Neutrophil (primary cell): ENCODE results near the gene NUTM1.
"Not testable (repeated sequence)": the region's sequence is repeated elsewhere in the genome, so short reads cannot be mapped to it uniquely, and the experiment has no call there.

ENCODE experiments used
- H3K27ac ChIP-seq: fragments of 200-600 bp; sonication (generic); 2 replicates; pipeline ENCODE4 v1.5.1; 2016; ENCODE audit warnings: mild to moderate bottlenecking, moderate library complexity
- H3K27me3 ChIP-seq: fragments of 200-600 bp; sonication (generic); 2 replicates; pipeline ENCODE4 v1.6.0; 2016; ENCODE audit warnings: mild to moderate bottlenecking
- H3K36me3 ChIP-seq: fragments of 200-600 bp; sonication (generic); 2 replicates; pipeline ENCODE4 v1.5.1; 2017
- H3K4me1 ChIP-seq, 2 experiments: fragments of 200-600 bp in 1 of 2; sonication (generic) in 1 of 2; 1 replicate in 1 of 2; 2 replicates in 1 of 2; pipeline versions ENCODE4 v1.5.1 to v1.6.1; 2013 to 2016; ENCODE audit warnings: low read depth in 1 of 2, low read length in 1 of 2, mild to moderate bottlenecking in 1 of 2, moderate library complexity in 1 of 2; ENCODE audit not compliant: control insufficient read depth in 1 of 2, insufficient read depth in 1 of 2
- H3K4me3 ChIP-seq, 2 experiments: fragments of 200-600 bp in 1 of 2; sonication (generic) in 1 of 2; 1 replicate in 1 of 2; 2 replicates in 1 of 2; pipeline ENCODE4 v1.5.1; 2013 to 2016; ENCODE audit warnings: low read depth in 1 of 2, low read length in 1 of 2, mild to moderate bottlenecking in 1 of 2, moderate library complexity in 1 of 2
- H3K9me3 ChIP-seq: fragments of 200-600 bp; sonication (generic); 2 replicates; pipeline ENCODE4 v1.5.1; 2016
- TF ChIP-seq, protein P1 (sequence below): fragments of 200-600 bp; sonication (generic); IDR thresholded peaks from 2 replicates; pipeline ENCODE4 v1.5.1; 2016; ENCODE audit warnings: antibody characterized with exemption

The NUTM1 gene

DNA sequence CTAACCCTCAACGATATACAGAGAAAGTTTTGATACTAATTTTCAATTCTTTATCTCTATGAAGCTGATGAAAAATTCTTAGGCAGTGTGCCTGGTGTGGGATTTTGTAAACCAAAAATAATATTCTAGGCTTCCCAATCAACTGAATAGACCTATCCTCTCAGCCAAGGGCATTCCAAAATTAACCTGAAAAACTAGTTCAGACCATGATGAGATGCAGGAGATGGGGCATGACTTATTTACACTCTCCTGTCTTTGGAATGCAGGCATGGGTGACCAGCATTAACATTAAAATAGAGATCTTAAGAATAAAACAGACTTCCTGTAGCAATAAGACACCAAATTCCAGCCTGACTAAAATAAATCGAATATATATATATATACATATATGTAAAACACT, 31.7 kb downstream of the NUTM1 start:
- TF ChIP-seq, protein P1, sequence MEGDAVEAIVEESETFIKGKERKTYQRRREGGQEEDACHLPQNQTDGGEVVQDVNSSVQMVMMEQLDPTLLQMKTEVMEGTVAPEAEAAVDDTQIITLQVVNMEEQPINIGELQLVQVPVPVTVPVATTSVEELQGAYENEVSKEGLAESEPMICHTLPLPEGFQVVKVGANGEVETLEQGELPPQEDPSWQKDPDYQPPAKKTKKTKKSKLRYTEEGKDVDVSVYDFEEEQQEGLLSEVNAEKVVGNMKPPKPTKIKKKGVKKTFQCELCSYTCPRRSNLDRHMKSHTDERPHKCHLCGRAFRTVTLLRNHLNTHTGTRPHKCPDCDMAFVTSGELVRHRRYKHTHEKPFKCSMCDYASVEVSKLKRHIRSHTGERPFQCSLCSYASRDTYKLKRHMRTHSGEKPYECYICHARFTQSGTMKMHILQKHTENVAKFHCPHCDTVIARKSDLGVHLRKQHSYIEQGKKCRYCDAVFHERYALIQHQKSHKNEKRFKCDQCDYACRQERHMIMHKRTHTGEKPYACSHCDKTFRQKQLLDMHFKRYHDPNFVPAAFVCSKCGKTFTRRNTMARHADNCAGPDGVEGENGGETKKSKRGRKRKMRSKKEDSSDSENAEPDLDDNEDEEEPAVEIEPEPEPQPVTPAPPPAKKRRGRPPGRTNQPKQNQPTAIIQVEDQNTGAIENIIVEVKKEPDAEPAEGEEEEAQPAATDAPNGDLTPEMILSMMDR = no peak
- Histone ChIP-seq H3K9me3 (no peaks in the 10 kb centered on the region), H3K36me3 (no peaks in the 10 kb centered on the region), H3K4me3 (no peak overlapping the region), H3K4me1 (no peaks in the 10 kb centered on the region), H3K27me3 (no peaks in the 10 kb centered on the region), H3K27ac (no peak overlapping the region)

DNA sequence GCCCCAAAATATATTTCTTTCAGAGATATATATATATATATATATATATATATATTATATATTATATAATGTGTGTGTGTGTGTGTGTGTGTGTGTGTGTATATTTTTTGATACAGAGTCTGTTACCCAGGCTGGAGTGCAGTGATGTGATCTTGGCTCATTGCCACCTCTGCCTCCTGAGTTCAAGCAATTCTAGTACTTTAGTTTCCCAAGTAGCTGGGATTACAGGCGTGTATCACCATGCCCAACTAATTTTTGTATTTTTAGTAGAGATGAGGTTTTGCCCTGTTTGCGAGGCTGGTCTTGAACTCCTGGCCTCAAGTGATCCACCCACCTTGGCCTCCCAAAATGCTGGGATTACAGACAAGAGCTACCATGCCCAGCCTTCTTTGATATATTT, 32.4 kb downstream of the NUTM1 start:
- not testable (repeated sequence) for H3K4me3 ChIP-seq, H3K4me1 ChIP-seq, H3K27ac ChIP-seq, H3K36me3 ChIP-seq, H3K9me3 ChIP-seq, H3K27me3 ChIP-seq

DNA sequence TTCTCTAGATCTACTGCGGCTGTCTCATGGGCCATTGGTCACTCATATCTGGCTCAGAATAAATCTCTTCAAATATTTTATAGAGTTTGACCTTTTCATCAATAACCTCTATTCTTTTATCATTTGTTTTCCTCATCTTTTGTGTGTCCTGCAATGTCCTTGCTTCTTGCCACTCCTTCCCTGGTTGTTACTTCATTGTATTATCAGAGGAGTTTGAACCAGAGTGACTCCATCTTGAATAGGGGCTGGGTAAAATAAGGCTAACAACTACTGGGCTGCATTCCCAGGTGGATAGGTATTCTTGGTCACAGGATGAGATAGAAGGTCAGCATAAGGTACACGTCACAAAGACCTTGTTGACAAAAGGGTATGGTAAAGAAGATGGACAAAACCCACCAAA, 33.7 kb downstream of the NUTM1 start:
- TF ChIP-seq, protein P1 = no peak
- no peaks in the 10 kb centered on the region for H3K27me3 ChIP-seq
- no peaks in the 10 kb centered on the region for H3K9me3 ChIP-seq
- no peaks in the 10 kb centered on the region for H3K36me3 ChIP-seq
- H3K27ac ChIP-seq = no peak overlapping the region
- no peak overlapping the region for H3K4me3 ChIP-seq
- H3K4me1 ChIP-seq = no peaks in the 10 kb centered on the region

DNA sequence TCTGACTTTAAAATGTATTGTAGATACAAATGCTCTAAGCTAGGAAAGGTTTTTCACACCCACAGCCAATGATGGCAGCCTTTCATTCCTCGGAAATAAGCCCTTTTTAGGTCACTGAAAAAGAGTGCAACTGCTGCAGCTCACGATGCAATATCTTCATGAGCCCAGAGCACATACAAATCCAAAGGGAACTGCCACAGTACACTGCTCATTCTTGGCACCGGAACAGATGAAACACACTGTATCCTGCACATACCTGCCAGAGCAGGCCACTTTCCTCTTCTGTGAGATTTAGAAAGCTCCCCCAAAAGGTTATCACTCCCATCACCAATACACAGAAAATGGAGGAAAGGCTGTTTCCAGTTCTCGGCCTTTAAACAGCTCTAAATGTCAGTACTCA, 37.4 kb downstream of the NUTM1 start:
- not testable (repeated sequence) for H3K36me3 ChIP-seq, H3K4me1 ChIP-seq, H3K9me3 ChIP-seq, H3K4me3 ChIP-seq, H3K27ac ChIP-seq, H3K27me3 ChIP-seq

DNA sequence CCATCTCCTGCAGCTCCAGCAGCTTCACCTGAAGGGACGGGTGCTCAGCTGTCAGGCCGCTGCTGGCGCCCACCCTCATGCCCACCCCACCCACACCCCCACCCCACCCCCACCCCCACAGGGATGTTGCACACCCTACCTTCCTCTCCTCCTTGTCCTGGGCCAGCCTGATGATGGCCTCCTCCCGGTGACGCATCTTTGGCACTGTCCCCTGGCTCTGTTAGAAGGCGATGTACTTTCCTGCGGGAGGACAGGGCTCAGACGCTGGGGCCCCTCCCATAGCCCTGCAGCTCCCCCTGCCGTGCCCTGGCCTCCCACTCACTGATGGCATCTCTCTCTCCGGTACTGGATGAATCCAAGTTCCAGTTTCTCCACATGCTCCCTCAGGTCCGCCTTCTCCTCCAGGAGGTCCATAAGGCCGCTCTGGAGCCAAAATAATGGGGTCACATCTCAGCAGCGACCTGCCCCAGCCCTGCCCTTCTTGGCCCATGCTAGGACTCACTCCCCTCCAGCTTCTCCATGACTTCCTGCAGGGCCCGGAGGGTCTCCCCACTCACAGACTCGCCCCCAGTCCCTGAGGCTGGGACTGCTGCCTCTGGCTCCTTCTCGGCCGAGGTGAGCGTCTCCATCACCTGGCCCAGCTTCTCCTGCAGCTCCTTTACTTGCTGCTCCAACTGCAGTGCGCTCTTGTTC, 38.9 kb downstream of the NUTM1 start:
- H3K27ac ChIP-seq, H3K4me1 ChIP-seq, H3K9me3 ChIP-seq, H3K27me3 ChIP-seq, H3K36me3 ChIP-seq, H3K4me3 ChIP-seq: not testable (repeated sequence)

DNA sequence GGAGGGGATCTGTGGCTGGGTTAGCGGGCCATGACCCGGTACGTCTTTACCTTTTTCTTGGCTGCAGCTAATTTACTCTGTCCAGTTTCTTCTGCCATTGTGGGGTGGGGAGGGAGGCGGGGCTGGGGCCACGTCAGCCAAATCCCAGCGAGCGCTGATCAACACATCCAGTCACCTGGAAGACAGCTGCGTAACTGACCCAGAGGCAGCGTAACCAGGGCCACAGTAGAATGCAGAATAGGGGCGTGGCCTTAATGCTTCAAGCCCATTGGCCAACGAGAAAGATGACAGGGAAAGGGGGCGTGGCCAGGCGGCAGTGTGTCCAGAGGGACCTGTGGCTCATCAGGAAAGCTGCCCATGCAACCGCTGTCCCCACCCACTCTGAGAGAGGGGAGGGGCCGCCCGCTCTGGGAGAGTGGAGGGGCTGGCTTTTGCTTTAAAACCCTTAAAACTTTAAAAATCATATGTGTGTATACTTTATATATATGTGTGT, 46.5 kb downstream of the NUTM1 start:
- H3K4me1 ChIP-seq, H3K9me3 ChIP-seq, H3K27ac ChIP-seq, H3K36me3 ChIP-seq, H3K27me3 ChIP-seq, H3K4me3 ChIP-seq: not testable (repeated sequence)

DNA sequence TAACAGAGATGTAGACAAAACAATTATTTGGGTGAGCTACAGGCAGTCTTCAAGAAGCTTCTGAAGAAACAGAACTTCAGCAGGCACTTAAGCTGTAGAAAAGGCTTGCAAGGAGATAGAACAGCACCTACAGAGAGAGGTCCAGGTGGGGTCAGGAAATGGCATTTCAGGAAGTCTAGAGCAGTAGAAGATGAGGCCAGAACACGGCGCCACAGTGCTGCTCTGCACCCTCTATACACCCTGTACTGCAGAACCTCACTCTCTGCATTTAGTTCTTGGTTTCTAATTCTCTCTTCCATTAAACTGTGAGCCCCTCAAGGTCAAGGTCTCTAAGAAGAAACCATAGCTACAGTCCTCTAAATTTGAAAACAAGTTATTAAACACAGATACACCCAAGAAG, 49.9 kb downstream of the NUTM1 start:
- H3K4me1 ChIP-seq, H3K9me3 ChIP-seq, H3K36me3 ChIP-seq, H3K4me3 ChIP-seq, H3K27me3 ChIP-seq, H3K27ac ChIP-seq: not testable (repeated sequence)

DNA sequence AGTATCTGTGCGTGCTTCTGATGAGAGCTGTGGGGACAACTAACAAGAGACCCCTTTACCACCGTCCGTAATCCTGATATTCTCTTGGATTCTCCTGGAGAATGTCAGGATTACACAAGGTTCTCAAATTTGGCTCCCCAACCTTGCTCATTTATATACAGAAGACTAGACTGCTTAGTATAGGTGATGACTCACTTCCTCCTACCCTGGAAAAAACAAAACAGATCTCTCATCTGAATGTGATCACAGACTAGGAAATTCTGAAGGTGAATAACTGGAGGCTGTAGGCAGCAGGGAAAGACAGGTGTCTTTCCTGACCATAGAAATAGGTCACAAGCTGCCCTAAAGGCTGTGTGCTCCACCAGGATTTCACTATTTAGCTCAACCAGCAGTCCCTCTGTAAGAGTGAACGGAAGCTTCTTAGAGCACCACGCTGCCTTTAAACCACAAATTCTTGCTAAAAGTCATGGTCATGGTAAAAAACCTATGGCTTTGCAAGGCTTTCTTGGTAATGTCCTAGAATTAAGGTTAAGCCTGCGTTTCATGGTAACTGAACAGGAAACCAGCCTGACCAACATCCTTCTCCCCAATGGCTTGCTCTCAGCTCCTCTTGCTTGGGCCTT, 54.6 kb downstream of the NUTM1 start:
- H3K4me3 ChIP-seq, H3K36me3 ChIP-seq, H3K27me3 ChIP-seq, H3K9me3 ChIP-seq, H3K27ac ChIP-seq, H3K4me1 ChIP-seq: not testable (repeated sequence)

DNA sequence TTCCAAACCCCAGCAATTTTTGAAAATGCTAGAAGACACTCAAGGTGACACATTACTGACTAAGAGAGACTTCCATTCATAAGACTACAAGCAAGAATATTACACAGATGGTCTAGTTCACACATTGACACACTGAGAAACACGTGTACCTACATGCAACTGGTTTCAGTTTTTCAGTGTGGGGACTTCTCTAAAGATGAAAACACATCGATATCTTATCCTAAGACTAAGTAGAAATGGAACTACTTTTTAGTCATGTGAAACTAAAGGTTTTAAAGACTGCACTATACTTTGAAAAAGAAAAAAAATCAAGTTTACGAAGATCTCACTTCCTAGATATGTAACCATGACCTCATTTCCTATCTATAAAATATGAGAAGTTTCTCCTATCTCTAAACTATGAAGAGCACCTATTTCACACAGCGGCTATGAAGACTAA, 60.1 kb downstream of the NUTM1 start:
- H3K9me3 ChIP-seq, H3K36me3 ChIP-seq, H3K27ac ChIP-seq, H3K27me3 ChIP-seq, H3K4me1 ChIP-seq, H3K4me3 ChIP-seq: not testable (repeated sequence)

DNA sequence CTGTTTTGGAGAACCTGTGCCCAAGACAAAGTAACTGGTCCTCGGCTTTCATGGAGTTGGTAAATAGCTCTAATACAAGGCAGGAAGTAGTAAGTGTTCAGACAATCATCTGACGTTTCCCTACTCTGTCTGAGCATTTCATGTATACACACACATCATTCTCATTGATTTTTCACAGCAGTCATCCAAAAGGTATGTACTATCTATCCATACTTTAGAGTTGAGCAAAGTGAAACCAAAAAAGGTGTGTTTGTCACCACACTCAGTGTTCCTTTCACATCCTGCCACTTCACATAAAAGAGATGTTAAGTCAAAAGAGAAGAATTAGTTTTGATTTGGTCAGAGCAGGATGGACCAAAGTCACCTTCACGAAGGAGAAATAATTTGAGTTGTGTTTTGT, 60.8 kb downstream of the NUTM1 start:
- not testable (repeated sequence) for H3K4me1 ChIP-seq, H3K27ac ChIP-seq, H3K9me3 ChIP-seq, H3K36me3 ChIP-seq, H3K4me3 ChIP-seq, H3K27me3 ChIP-seq
